Pancreas (tissue), 10 donors: Measurements from ENCODE around the gene AKAP6. TPM values are rescaled to one million over a fixed set of nuclear protein-coding genes. Genes with fewer than 3 reads are reported as not detected.

ENCODE experiments used
- ATAC-seq, 4 donors: fragments of 200-7000 bp; cut with Tn5 transposase; one replicate each; pipeline versions ENCODE4 v1.8.0 to v1.9.1; 2020; ENCODE audit warnings: mild to moderate bottlenecking in 4 of 4, moderate library complexity in 4 of 4
- DNase-seq, 6 donors: peaks; one replicate each; pipeline ENCODE4 v3.0.0-alpha.2; 2020
- FAIRE-seq: peaks from 2 replicates; lab custom pipeline; 2012; peaks lifted over from hg19 to GRCh38; lab: Jason Lieb, UNC
- H3K27ac ChIP-seq, 4 donors: fragments of 200-600 bp; sonication (generic); 1 replicate in 3 of 4; 2 replicates in 1 of 4; pipeline versions ENCODE4 v1.5.0 to v1.8.0; 2020
- H3K27me3 ChIP-seq, 4 donors: fragments of 200-600 bp; one replicate each; pipeline ENCODE4 v1.8.0; 2021
- H3K36me3 ChIP-seq, 3 donors: fragments of 200-600 bp; sonication (generic) in 1 of 3; one replicate each; pipeline versions ENCODE4 v1.5.0 to v1.8.0; 2020 to 2021
- H3K4me1 ChIP-seq, 3 donors: fragments of 200-600 bp; one replicate each; pipeline ENCODE4 v1.8.0; 2021
- H3K4me3 ChIP-seq, 4 donors: fragments of 200-600 bp; sonication (generic) in 2 of 4; one replicate each; pipeline versions ENCODE4 v1.5.0 to v1.8.0; 2020 to 2021
- H3K9me3 ChIP-seq, 4 donors: fragments of 200-600 bp; one replicate each; pipeline ENCODE4 v1.8.0; 2021
- WGBS, 2 donors: extraction: QIAGEN DNeasy Blood & Tissue Kit; methylation state at CpG; one replicate each; pipeline ENCODE4 v1.1.7; 2013; 5-methylcytosine and 5-hydroxymethylcytosine counted together
- intact Hi-C, 3 donors: fragments of 100-400 bp; cut with DNase I; formaldehyde crosslinking; loops; one replicate each; pipeline versions ENCODE4 v1.11.1 to v1.14.2; 2022
- polyA plus RNA-seq, 2 donors: library from polyadenylated mRNA; stranded (reverse); fragments of 200-250 nt; gene quantifications; one replicate each; pipeline ENCODE4 v1.2.3, GENCODE V29; 2013
- total RNA-seq, 6 donors: library from RNA; stranded (reverse); fragmentation: NEBNext Ultra II Directional in 4 of 6; extraction: Animal tissue kit (Norgen Biotek cat#: 25700) in 4 of 6; gene quantifications; one replicate each; pipeline versions ENCODE4 v1.2.1 to v1.2.4, GENCODE V29; 2021 to 2023
- TF ChIP-seq, protein P1 (sequence below), 4 donors: fragments of 200-600 bp; sonication (generic) in 3 of 4; IDR thresholded peaks; one replicate each; pipeline versions ENCODE4 v1.5.0 to v1.8.0; 2021; ENCODE audit warnings: antibody characterized with exemption in 4 of 4
- donor health status: healthy with polysubstance abuse.
- donor health status: DM: no; HTN: no; CAD: no; lungs with moderate emphysema.
- donor health status: DM: no; HTN: no; CAD: no.
- donor health status: control.
- donor health status: control.
- donor health status: Bipolar disorder and iron deficiency.
- donor health status: DM: yes; HTN: yes; CAD: no.
- donor health status: DM: no; HTN: no; CAD: no.
- donor health status: DM: no; HTN: no; CAD: no.
- donor health status: DM: yes; HTN: yes; CAD: no.

AKAP6 gene
- total and polyA plus RNA-seq, 8 donors = 0.34 to 2.2 (median 1.8) TPM

DNA sequence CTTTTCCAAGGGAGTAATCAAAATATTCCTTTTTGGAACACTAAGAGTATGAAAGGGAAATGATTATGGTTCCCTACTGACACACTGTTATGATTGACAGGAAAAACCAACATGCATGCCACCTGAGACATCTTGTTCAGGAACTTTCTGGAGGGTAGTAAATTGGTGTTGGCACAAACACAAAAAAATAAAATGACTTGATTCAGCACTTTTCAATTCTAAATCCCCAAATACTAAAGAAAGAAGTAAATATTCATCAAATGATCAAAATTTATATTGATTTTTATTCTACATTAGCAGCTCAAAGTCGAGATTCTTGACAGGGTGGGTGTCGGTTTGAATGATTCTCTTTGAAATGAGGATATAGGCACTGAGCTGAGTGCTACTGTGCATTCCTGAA is 338.2 kb downstream of the AKAP6 start:
- no peak for ATAC-seq
- Histone ChIP-seq H3K4me1 (no peaks in the 10 kb centered on the region), H3K4me3 (no peak overlapping the region), H3K27me3 (no peaks in the 10 kb centered on the region), H3K27ac (no peak overlapping the region), H3K9me3 (no peaks in the 10 kb centered on the region), H3K36me3 (no peaks in the 10 kb centered on the region)
- 53 to 58% methylated on average over 2 of the region's 2 CpGs for WGBS, 2 donors
- intact Hi-C loops = no loop called here
- DNase-seq = no peak
- TF ChIP-seq, protein P1, sequence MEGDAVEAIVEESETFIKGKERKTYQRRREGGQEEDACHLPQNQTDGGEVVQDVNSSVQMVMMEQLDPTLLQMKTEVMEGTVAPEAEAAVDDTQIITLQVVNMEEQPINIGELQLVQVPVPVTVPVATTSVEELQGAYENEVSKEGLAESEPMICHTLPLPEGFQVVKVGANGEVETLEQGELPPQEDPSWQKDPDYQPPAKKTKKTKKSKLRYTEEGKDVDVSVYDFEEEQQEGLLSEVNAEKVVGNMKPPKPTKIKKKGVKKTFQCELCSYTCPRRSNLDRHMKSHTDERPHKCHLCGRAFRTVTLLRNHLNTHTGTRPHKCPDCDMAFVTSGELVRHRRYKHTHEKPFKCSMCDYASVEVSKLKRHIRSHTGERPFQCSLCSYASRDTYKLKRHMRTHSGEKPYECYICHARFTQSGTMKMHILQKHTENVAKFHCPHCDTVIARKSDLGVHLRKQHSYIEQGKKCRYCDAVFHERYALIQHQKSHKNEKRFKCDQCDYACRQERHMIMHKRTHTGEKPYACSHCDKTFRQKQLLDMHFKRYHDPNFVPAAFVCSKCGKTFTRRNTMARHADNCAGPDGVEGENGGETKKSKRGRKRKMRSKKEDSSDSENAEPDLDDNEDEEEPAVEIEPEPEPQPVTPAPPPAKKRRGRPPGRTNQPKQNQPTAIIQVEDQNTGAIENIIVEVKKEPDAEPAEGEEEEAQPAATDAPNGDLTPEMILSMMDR (IDR thresholded peaks at IDR 0.05) = no peak
- no peak for FAIRE-seq

DNA sequence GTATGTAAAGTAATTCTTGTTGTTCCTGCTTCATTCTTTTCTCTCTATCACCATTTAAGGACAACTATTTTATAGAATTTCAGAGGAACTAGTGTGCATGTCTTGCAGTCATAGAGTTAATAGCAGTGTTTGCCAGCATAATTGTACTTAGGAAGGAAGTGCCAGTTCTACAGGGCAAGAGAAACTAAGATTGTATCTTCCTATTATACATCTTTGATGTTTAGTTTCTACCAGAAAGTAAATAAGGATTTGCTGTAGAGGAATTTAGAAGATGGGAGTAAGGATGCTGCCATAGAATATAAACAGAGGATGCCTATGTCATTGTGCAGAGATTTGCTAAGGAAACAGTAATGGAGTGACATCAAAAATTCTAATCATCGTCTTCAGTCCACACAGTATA is 338.7 kb downstream of the AKAP6 start:
- Histone ChIP-seq H3K27ac (no peak overlapping the region), H3K4me1 (no peaks in the 10 kb centered on the region), H3K4me3 (no peak overlapping the region), H3K36me3 (no peaks in the 10 kb centered on the region), H3K27me3 (no peaks in the 10 kb centered on the region), H3K9me3 (no peaks in the 10 kb centered on the region)
- TF ChIP-seq, protein P1 (IDR thresholded peaks at IDR 0.05) = no peak
- DNase-seq (no peak), FAIRE-seq (no peak), ATAC-seq (no peak)
- WGBS, 2 donors = 61 to 77% methylated on average over 1 of the region's 1 CpG
- intact Hi-C loops = no loop called here

DNA sequence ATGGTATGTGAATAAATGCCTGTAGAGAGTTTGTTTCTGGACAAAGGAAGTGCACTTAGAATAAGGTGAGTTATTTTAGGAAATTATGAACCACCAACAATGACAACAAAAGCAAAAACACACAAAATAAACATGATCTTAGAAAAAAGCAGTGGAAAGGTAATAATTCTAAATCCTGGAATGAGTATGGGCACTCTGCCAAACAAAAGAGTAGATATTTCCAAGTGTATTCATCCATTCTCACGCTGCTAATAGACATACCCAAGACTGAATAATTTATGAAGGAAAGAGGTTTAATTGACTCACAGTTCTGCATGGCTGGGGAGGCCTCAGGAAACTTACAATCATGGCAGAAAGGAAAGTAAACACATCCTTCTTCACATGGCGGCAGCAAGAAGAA is 340.3 kb downstream of the AKAP6 start:
- Histone ChIP-seq H3K27me3 (no peaks in the 10 kb centered on the region), H3K9me3 (no peaks in the 10 kb centered on the region), H3K27ac (no peak overlapping the region), H3K36me3 (no peaks in the 10 kb centered on the region), H3K4me1 (no peaks in the 10 kb centered on the region), H3K4me3 (no peak overlapping the region)
- ATAC-seq (no peak), DNase-seq (no peak), FAIRE-seq (no peak)
- intact Hi-C loops = no loop called here
- 69 to 70% methylated on average over 2 of the region's 2 CpGs for WGBS, 2 donors
- TF ChIP-seq, protein P1 (IDR thresholded peaks at IDR 0.05) = no peak

DNA sequence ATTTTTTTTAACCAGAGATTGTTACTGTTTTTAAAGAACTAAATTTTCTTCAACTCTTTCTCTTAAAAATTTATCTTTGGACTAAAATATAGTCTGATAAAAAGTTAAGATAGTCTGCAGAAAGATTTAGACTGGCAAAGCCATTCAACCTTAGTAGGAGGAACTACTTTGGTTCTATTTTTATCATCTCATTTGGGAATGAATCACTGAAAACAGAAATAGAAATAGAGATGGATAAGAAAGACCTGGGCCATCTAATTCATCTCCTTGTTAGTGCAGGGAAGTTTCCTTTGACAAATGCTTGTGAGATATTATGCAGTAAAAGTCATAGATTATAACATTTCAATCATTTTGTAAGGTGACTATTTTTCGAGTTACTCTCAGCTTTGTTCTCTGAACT is 346.3 kb downstream of the AKAP6 start:
- H3K36me3 ChIP-seq = no peaks in the 10 kb centered on the region
- TF ChIP-seq, protein P1 (IDR thresholded peaks at IDR 0.05) = no peak
- H3K27me3 ChIP-seq = no peaks in the 10 kb centered on the region
- DNase-seq (no peak), FAIRE-seq (no peak), ATAC-seq (no peak)
- H3K9me3 ChIP-seq = no peaks in the 10 kb centered on the region
- no peak overlapping the region for H3K27ac ChIP-seq
- intact Hi-C loops = no loop called here
- H3K4me1 ChIP-seq = no peaks in the 10 kb centered on the region
- WGBS, 2 donors = 76 to 84% methylated on average over 1 of the region's 1 CpG
- no peak overlapping the region for H3K4me3 ChIP-seq

DNA sequence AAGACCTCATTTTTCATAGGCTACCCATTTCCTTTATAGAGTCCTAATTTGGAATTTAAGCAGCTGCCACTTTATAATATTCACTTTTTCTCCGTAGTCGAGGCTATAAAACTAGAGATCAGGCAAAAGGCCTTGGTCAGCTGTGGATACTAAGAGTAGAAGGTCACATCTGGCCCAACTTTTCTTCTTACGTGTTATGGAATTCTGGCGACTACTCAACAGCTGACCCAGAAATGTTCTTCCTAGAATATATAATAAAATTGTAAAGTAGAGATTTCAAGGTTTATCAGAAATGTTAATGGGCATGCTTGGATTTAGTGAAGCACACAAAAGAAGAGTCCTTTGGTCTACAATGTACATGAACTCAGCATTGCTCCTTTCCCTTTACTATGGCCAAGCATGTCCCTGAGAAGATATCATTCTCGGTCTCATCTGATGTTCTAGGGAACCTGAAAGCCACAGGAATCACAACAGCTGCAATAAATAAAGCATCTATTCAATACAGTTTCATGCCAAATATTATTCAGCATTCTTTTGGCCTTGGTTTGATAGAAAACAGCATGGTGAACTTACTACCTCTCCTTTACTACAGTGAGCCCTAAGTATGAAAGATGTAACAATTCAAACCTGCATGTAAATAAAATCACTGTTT is 348.2 kb downstream of the AKAP6 start:
- FAIRE-seq (no peak), ATAC-seq (no peak), DNase-seq (no peak)
- Histone ChIP-seq H3K4me3 (no peak overlapping the region), H3K27me3 (no peaks in the 10 kb centered on the region), H3K9me3 (no peaks in the 10 kb centered on the region), H3K36me3 (no peaks in the 10 kb centered on the region), H3K27ac (no peak overlapping the region), H3K4me1 (no peaks in the 10 kb centered on the region)
- TF ChIP-seq, protein P1 (IDR thresholded peaks at IDR 0.05) = no peak
- intact Hi-C loops = no loop called here
- WGBS, 2 donors = 76 to 84% methylated on average over 5 of the region's 5 CpGs
